Mesendoderm (in vitro differentiated cells): ENCODE measurements around the gene GATC.

Experiments
- DNase-seq: peaks from one replicate; pipeline ENCODE4 v3.0.0; 2013
- H2AK5ac ChIP-seq: 2 replicates; pipeline ENCODE4 v1.6.1; 2013; ENCODE audit warnings: low read length, inconsistent platforms
- H2BK120ac ChIP-seq: 2 replicates; pipeline ENCODE4 v1.6.1; 2013; ENCODE audit warnings: low read depth, mild to moderate bottlenecking, low read length, moderate library complexity, mixed read lengths
- H2BK15ac ChIP-seq: replicated peaks from 2 replicates; pipeline ENCODE4 v1.6.1; 2013; ENCODE audit warnings: low read depth, mild to moderate bottlenecking, moderate library complexity
- H2BK5ac ChIP-seq: 2 replicates; pipeline ENCODE4 v1.6.1; 2013; ENCODE audit warnings: low read length, inconsistent platforms
- H3K18ac ChIP-seq: 2 replicates; pipeline ENCODE4 v1.6.1; 2013; ENCODE audit warnings: mild to moderate bottlenecking, low read length, mixed read lengths
- H3K23ac ChIP-seq: one replicate; pipeline ENCODE4 v1.6.1; 2013; ENCODE audit warnings: low read length
- H3K27ac ChIP-seq: 2 replicates; pipeline ENCODE4 v1.5.1; 2013; ENCODE audit warnings: low read depth, mild to moderate bottlenecking, inconsistent platforms, low read length, moderate library complexity
- H3K27me3 ChIP-seq: 2 replicates; pipeline ENCODE4 v1.6.1; 2013; ENCODE audit warnings: low read length, control low read depth, mild to moderate bottlenecking, inconsistent platforms; ENCODE audit not compliant: insufficient read depth, poor library complexity
- H3K36me3 ChIP-seq: 2 replicates; pipeline ENCODE4 v1.6.1; 2013; ENCODE audit warnings: low read length, inconsistent platforms; ENCODE audit not compliant: control insufficient read depth, insufficient read depth
- H3K4ac ChIP-seq: one replicate; pipeline ENCODE4 v1.6.1; 2013; ENCODE audit warnings: low read depth, mild to moderate bottlenecking, low read length, moderate library complexity
- H3K4me1 ChIP-seq: 2 replicates; pipeline ENCODE4 v1.6.1; 2013; ENCODE audit warnings: low read depth, low read length, inconsistent platforms; ENCODE audit not compliant: control insufficient read depth
- H3K4me2 ChIP-seq: 2 replicates; pipeline ENCODE4 v1.6.1; 2013; ENCODE audit warnings: low read length
- H3K4me3 ChIP-seq: 2 replicates; pipeline ENCODE4 v1.5.1; 2013; ENCODE audit warnings: mild to moderate bottlenecking, low read length
- H3K56ac ChIP-seq: one replicate; pipeline ENCODE4 v1.6.1; 2013; ENCODE audit warnings: low read length
- H3K79me1 ChIP-seq: 2 replicates; pipeline ENCODE4 v1.6.1; 2013; ENCODE audit warnings: low read length, inconsistent platforms
- H3K79me2 ChIP-seq: 2 replicates; pipeline ENCODE4 v1.6.1; 2013; ENCODE audit warnings: mild to moderate bottlenecking, low read length; ENCODE audit not compliant: control insufficient read depth, insufficient read depth
- H3K9ac ChIP-seq: 2 replicates; pipeline ENCODE4 v1.6.1; 2013; ENCODE audit warnings: low read length, inconsistent platforms
- H4K5ac ChIP-seq: one replicate; pipeline ENCODE4 v1.6.1; 2013; ENCODE audit warnings: low read length
- H4K8ac ChIP-seq: one replicate; pipeline ENCODE4 v1.6.1; 2013; ENCODE audit warnings: low read depth, mild to moderate bottlenecking, control low read depth, low read length, moderate library complexity
- WGBS: extraction: QIAGEN DNeasy Blood & Tissue Kit; methylation state at CpG from one replicate; pipeline ENCODE4 v1.1.7; 2013; ENCODE audit warnings: low lambda C conversion rate, missing lambda C conversion rate; ENCODE audit not compliant: insufficient coverage; ENCODE audit errors: extremely low coverage; 5-methylcytosine and 5-hydroxymethylcytosine counted together

The GATC gene

GRCh38 chr12:120474616-120474960 is 28.3 kb downstream of the GATC start:
- no peak overlapping the region for H3K27ac ChIP-seq

GRCh38 chr12:120475643-120476042 is 29.4 kb downstream of the GATC start:
- H3K4me3 ChIP-seq, result no peak overlapping the region
- H3K9ac ChIP-seq, result no peak overlapping the region
- H3K36me3 ChIP-seq, result no peaks in the 10 kb centered on the region
- no peak for DNase-seq
- H2BK15ac ChIP-seq, result no peak overlapping the region
- H2BK5ac ChIP-seq, result no peak overlapping the region
- H3K79me1 ChIP-seq, result no peaks in the 10 kb centered on the region
- H3K79me2 ChIP-seq, result no peaks in the 10 kb centered on the region
- no CpG with 5 or more reads among the region's 1 CpG for WGBS
- no peak overlapping the region for H2AK5ac ChIP-seq
- no peak overlapping the region for H4K8ac ChIP-seq
- H3K27ac ChIP-seq, result no peak overlapping the region
- H3K23ac ChIP-seq, result no peak overlapping the region
- H3K4ac ChIP-seq, result no peak overlapping the region
- no peak overlapping the region for H2BK120ac ChIP-seq
- no peaks in the 10 kb centered on the region for H3K27me3 ChIP-seq
- no peak overlapping the region for H4K5ac ChIP-seq
- H3K18ac ChIP-seq, result no peak overlapping the region
- H3K4me1 ChIP-seq, result no peaks in the 10 kb centered on the region
- H3K4me2 ChIP-seq, result no peak overlapping the region
- no peak overlapping the region for H3K56ac ChIP-seq

More at GRCh38 chr12:120474616-120474960, 28.3 kb downstream of the GATC start:
- Histone ChIP-seq H3K79me2 (no peaks in the 10 kb centered on the region), H2BK5ac (no peak overlapping the region), H2BK120ac (no peak overlapping the region), H3K79me1 (no peaks in the 10 kb centered on the region), H4K8ac (no peak overlapping the region), H3K4me3 (no peak overlapping the region), H3K18ac (no peak overlapping the region), H2BK15ac (no peak overlapping the region), H3K56ac (no peak overlapping the region), H3K36me3 (no peaks in the 10 kb centered on the region), H3K23ac (no peak overlapping the region), H2AK5ac (no peak overlapping the region), H3K27me3 (no peaks in the 10 kb centered on the region), H3K4me1 (no peaks in the 10 kb centered on the region), H3K4me2 (no peak overlapping the region), H3K4ac (no peak overlapping the region), H4K5ac (no peak overlapping the region), H3K9ac (no peak overlapping the region)
- no CpG with 5 or more reads among the region's 2 CpGs for WGBS
- DNase-seq, result peak; percentile 82

- H3K27me3 ChIP-seq, result no peaks in the 10 kb centered on the region
- no peak overlapping the region for H3K27ac ChIP-seq
- H3K4me1 ChIP-seq, result no peaks in the 10 kb centered on the region
- H3K36me3 ChIP-seq, result no peaks in the 10 kb centered on the region
- no peak overlapping the region for H3K4me2 ChIP-seq
- no CpG with 5 or more reads among the region's 1 CpG for WGBS
- H2BK120ac ChIP-seq, result no peak overlapping the region
- no peak overlapping the region for H2BK5ac ChIP-seq
- no peak overlapping the region for H2AK5ac ChIP-seq
- no peaks in the 10 kb centered on the region for H3K79me2 ChIP-seq
- no peaks in the 10 kb centered on the region for H3K79me1 ChIP-seq
- H4K5ac ChIP-seq, result no peak overlapping the region
- no peak overlapping the region for H3K4me3 ChIP-seq
- no peak overlapping the region for H2BK15ac ChIP-seq
- H3K23ac ChIP-seq, result no peak overlapping the region
- DNase-seq, result no peak
- H3K18ac ChIP-seq, result no peak overlapping the region
- no peak overlapping the region for H3K56ac ChIP-seq
- H4K8ac ChIP-seq, result no peak overlapping the region
- H3K9ac ChIP-seq, result no peak overlapping the region
- H3K4ac ChIP-seq, result no peak overlapping the region
Measured at GRCh38 chr12:120479458-120479857, 33.2 kb downstream of the GATC start.

GRCh38 chr12:120480211-120480610 is 34.0 kb downstream of the GATC start:
- Histone ChIP-seq H3K4me2 (no peak overlapping the region), H3K9ac (no peak overlapping the region), H3K27me3 (no peaks in the 10 kb centered on the region), H3K4me1 (no peaks in the 10 kb centered on the region), H3K23ac (no peak overlapping the region), H3K79me2 (no peaks in the 10 kb centered on the region), H3K56ac (no peak overlapping the region), H3K4ac (no peak overlapping the region), H2BK15ac (no peak overlapping the region), H3K18ac (no peak overlapping the region), H4K5ac (no peak overlapping the region), H2BK120ac (no peak overlapping the region), H2AK5ac (no peak overlapping the region), H2BK5ac (no peak overlapping the region), H3K27ac (no peak overlapping the region), H3K4me3 (no peak overlapping the region), H3K36me3 (no peaks in the 10 kb centered on the region), H3K79me1 (no peaks in the 10 kb centered on the region), H4K8ac (no peak overlapping the region)
- WGBS, result no CpG with 5 or more reads among the region's 1 CpG
- DNase-seq, result no peak

- Histone ChIP-seq H4K8ac (no peak overlapping the region), H2AK5ac (no peak overlapping the region), H3K36me3 (no peaks in the 10 kb centered on the region), H3K18ac (no peak overlapping the region), H3K4me1 (no peaks in the 10 kb centered on the region), H3K4ac (no peak overlapping the region), H3K27me3 (no peaks in the 10 kb centered on the region), H3K79me1 (no peaks in the 10 kb centered on the region), H3K9ac (no peak overlapping the region), H3K27ac (no peak overlapping the region), H3K4me2 (no peak overlapping the region), H3K4me3 (no peak overlapping the region), H2BK5ac (no peak overlapping the region), H2BK15ac (no peak overlapping the region), H2BK120ac (no peak overlapping the region), H3K79me2 (no peaks in the 10 kb centered on the region), H3K56ac (no peak overlapping the region), H4K5ac (no peak overlapping the region), H3K23ac (no peak overlapping the region)
- DNase-seq, result no peak
- WGBS, result no CpG with 5 or more reads among the region's 9 CpGs
Measured at GRCh38 chr12:120481022-120481767, 35.0 kb downstream of the GATC start.

- Histone ChIP-seq H3K9ac (no peak overlapping the region), H3K4me3 (no peak overlapping the region), H3K23ac (no peak overlapping the region), H2AK5ac (no peak overlapping the region), H3K27ac (no peak overlapping the region), H2BK5ac (no peak overlapping the region), H3K56ac (no peak overlapping the region), H3K36me3 (no peaks in the 10 kb centered on the region), H3K79me1 (no peaks in the 10 kb centered on the region), H3K18ac (no peak overlapping the region), H3K79me2 (no peaks in the 10 kb centered on the region), H3K27me3 (no peaks in the 10 kb centered on the region), H4K5ac (no peak overlapping the region), H3K4me1 (no peaks in the 10 kb centered on the region), H2BK15ac (no peak overlapping the region), H2BK120ac (no peak overlapping the region), H4K8ac (no peak overlapping the region), H3K4ac (no peak overlapping the region), H3K4me2 (no peak overlapping the region)
- no peak for DNase-seq
- no CpG with 5 or more reads among the region's 1 CpG for WGBS
Measured at GRCh38 chr12:120483621-120484020, 37.4 kb downstream of the GATC start.
